Cardiac muscle cell (in vitro differentiated cells and primary cell): ENCODE data around the gene MYBPC1. TPM values are rescaled to one million over a fixed set of nuclear protein-coding genes. Genes with fewer than 3 reads are reported as not detected.
"Not testable (repeated sequence)": the region's sequence is repeated elsewhere in the genome, so short reads cannot be mapped to it uniquely, and the experiment has no call there.

ENCODE experiments used
- DNase-seq, 2 donors: peaks; one replicate each; pipeline versions ENCODE4 v3.0.0 to v3.0.0-alpha.2; 2010 to 2017; ENCODE audit warnings: low read depth in 1 of 2, low spot score in 1 of 2
- H3K27ac ChIP-seq: fragments of 200-600 bp; sonication (generic); 2 replicates; pipeline ENCODE4 v1.5.1; 2016
- H3K27me3 ChIP-seq: fragments of 200-600 bp; sonication (generic); 2 replicates; pipeline ENCODE4 v1.6.0; 2016; ENCODE audit warnings: control low read depth
- H3K36me3 ChIP-seq: fragments of 200-600 bp; sonication (generic); 2 replicates; pipeline ENCODE4 v1.5.1; 2016; ENCODE audit warnings: control low read depth
- H3K4me1 ChIP-seq: fragments of 200-600 bp; sonication (generic); 2 replicates; pipeline ENCODE4 v1.8.1; 2017; ENCODE audit warnings: low read depth, mild to moderate bottlenecking, mixed run types
- H3K4me3 ChIP-seq: fragments of 200-600 bp; sonication (generic); 2 replicates; pipeline ENCODE4 v1.5.1; 2016; ENCODE audit warnings: mild to moderate bottlenecking
- H3K9me3 ChIP-seq: fragments of 200-600 bp; sonication (generic); 2 replicates; pipeline ENCODE4 v1.5.1; 2017; ENCODE audit warnings: low read depth, mild to moderate bottlenecking, control low read depth
- CTCF ChIP-seq: IDR thresholded peaks from 2 replicates; pipeline ENCODE4 v1.5.1; 2012; ENCODE audit warnings: low read depth, mild to moderate bottlenecking, low read length
- polyA plus RNA-seq: library from polyadenylated mRNA; unstranded; fragments of >200 nt; fragmentation: Nextera tagmentation; extraction: Ambion mirVana; gene quantifications from 2 replicates; pipeline ENCODE4 v1.2.1, GENCODE V29; 2016
- total RNA-seq: library from RNA; depleted of rRNA; stranded (reverse); fragments of >200 nt; gene quantifications from 2 replicates; pipeline ENCODE4 v1.2.3, GENCODE V29; 2016

MYBPC1 gene
- total and polyA plus RNA-seq, 2 experiments from 2014 or later, result not detected

- no peak for TF ChIP-seq CTCF
- no peak overlapping the region for H3K27ac ChIP-seq
- H3K4me1 ChIP-seq, result no peaks in the 10 kb centered on the region
- no peaks in the 10 kb centered on the region for H3K9me3 ChIP-seq
- H3K36me3 ChIP-seq, result no peaks in the 10 kb centered on the region
- no peak overlapping the region for H3K4me3 ChIP-seq
- peaks cover 51% of the 10 kb centered on the region for H3K27me3 ChIP-seq
- DNase-seq, result peak in 1 of 2 donors; percentile 14
These were observed 60.6 kb downstream of the MYBPC1 start for GRCh38 chr12:101655393-101655792.

- not testable (repeated sequence) for DNase-seq, H3K4me3 ChIP-seq, H3K9me3 ChIP-seq, H3K4me1 ChIP-seq, H3K27ac ChIP-seq, H3K36me3 ChIP-seq
- peaks cover 32% of the 10 kb centered on the region for H3K27me3 ChIP-seq
These were observed 65.9 kb downstream of the MYBPC1 start for GRCh38 chr12:101660662-101661061.

- Histone ChIP-seq H3K36me3 (no peaks in the 10 kb centered on the region), H3K27me3 (peaks cover 54% of the 10 kb centered on the region), H3K4me3 (no peak overlapping the region), H3K4me1 (no peaks in the 10 kb centered on the region), H3K9me3 (no peaks in the 10 kb centered on the region), H3K27ac (no peak overlapping the region)
- TF ChIP-seq CTCF, result no peak
- DNase-seq, result no peak
These were observed 68.5 kb downstream of the MYBPC1 start for GRCh38 chr12:101663298-101663697.

GRCh38 chr12:101664992-101665391 lies 70.2 kb downstream of the MYBPC1 start:
- no peak for DNase-seq
- H3K36me3 ChIP-seq, result no peaks in the 10 kb centered on the region
- no peak for TF ChIP-seq CTCF
- H3K27ac ChIP-seq, result no peak overlapping the region
- peaks cover 44% of the 10 kb centered on the region for H3K27me3 ChIP-seq
- no peaks in the 10 kb centered on the region for H3K9me3 ChIP-seq
- H3K4me1 ChIP-seq, result no peaks in the 10 kb centered on the region
- H3K4me3 ChIP-seq, result no peak overlapping the region

- no peak for DNase-seq
- no peaks in the 10 kb centered on the region for H3K36me3 ChIP-seq
- H3K27ac ChIP-seq, result no peak overlapping the region
- peaks cover 44% of the 10 kb centered on the region for H3K27me3 ChIP-seq
- no peak for TF ChIP-seq CTCF
- no peaks in the 10 kb centered on the region for H3K4me1 ChIP-seq
- no peak overlapping the region for H3K4me3 ChIP-seq
- H3K9me3 ChIP-seq, result no peaks in the 10 kb centered on the region
These were observed 71.4 kb downstream of the MYBPC1 start for GRCh38 chr12:101666052-101666728.

GRCh38 chr12:101667591-101667990 lies 72.8 kb downstream of the MYBPC1 start:
- Histone ChIP-seq H3K27me3 (peaks cover 57% of the 10 kb centered on the region), H3K4me1 (no peaks in the 10 kb centered on the region), H3K9me3 (no peaks in the 10 kb centered on the region), H3K36me3 (no peaks in the 10 kb centered on the region), H3K4me3 (no peak overlapping the region), H3K27ac (no peak overlapping the region)
- no peak for DNase-seq
- TF ChIP-seq CTCF, result no peak
